Measurements from ENCODE around the gene ARCN1. TPM values are rescaled to one million over a fixed set of nuclear protein-coding genes. Genes with fewer than 3 reads are reported as not detected.

Gene ARCN1
- total and polyA plus RNA-seq, 9 of the 15 experiments (the other 6 are each of a cell fraction or from before 2014, with no cell fraction given), result 30.0 to 224 (median 76.4) TPM

GRCh38 chr11:118572061-118572980 is at the start of gene ARCN1 (continued):
- TF ChIP-seq ELF4 (CRISPR knock-in tag; IDR thresholded peaks at IDR 0.05) (no peak), ZNF512 (tag; IDR thresholded peaks at IDR 0.05) (no peak), POLR2G (IDR thresholded peaks at IDR 0.05; ENCODE audit: low read depth, low read length) (peak; percentile 94), ZNF280B (CRISPR knock-in tag; IDR thresholded peaks at IDR 0.05) (no peak), CC2D1A (IDR thresholded peaks at IDR 0.05) (no peak), RBM17 (IDR thresholded peaks at IDR 0.05; ENCODE audit: borderline replicate concordance, low read depth, low read length) (no peak), HMGN3 (IDR thresholded peaks at IDR 0.05; ENCODE audit: borderline replicate concordance, extremely low read depth, insufficient read length, low read depth, low read length) (no peak), GABPB2 (CRISPR knock-in tag; conservative IDR thresholded peaks at IDR 0.05) (no peak), ZNF717 (CRISPR knock-in tag; IDR thresholded peaks at IDR 0.05) (no peak), GTF2F1 (IDR thresholded peaks at IDR 0.05; ENCODE audit: low read depth, low read length) (no peak), ZNF76 (CRISPR knock-in tag; IDR thresholded peaks at IDR 0.05; ENCODE audit: borderline replicate concordance) (no peak), NEUROD1 (IDR thresholded peaks at IDR 0.05; ENCODE audit: borderline replicate concordance, low read depth, low read length, partially characterized antibody) (peak; percentile 40), PHB2 (IDR thresholded peaks at IDR 0.05; ENCODE audit: low read depth) (no peak), RAD21 (CRISPR knock-in tag; conservative IDR thresholded peaks at IDR 0.05 in 1 of 2, IDR thresholded peaks at IDR 0.05 in 1 of 2) (no peak), FOXK2 (conservative IDR thresholded peaks at IDR 0.05 in 1 of 2, IDR thresholded peaks at IDR 0.05 in 1 of 2; ENCODE audit: low read depth in 2 of 2) (no peak), SRSF1 (IDR thresholded peaks at IDR 0.05; ENCODE audit: low read depth, low read length) (no peak), HNRNPK (IDR thresholded peaks at IDR 0.05; ENCODE audit: low read depth, low read length, poor library complexity, severe bottlenecking) (no peak), DACH1 (IDR thresholded peaks at IDR 0.05; ENCODE audit: partially characterized antibody) (peak; percentile 13), HLTF (IDR thresholded peaks at IDR 0.05) (peak; percentile 51; the same call in 1 of the 2 replicates), DDX20 (tag; IDR thresholded peaks at IDR 0.05; ENCODE audit: low read depth) (no peak), ZNF707 (CRISPR knock-in tag; conservative IDR thresholded peaks at IDR 0.05) (no peak), SMC3 (conservative IDR thresholded peaks at IDR 0.05; ENCODE audit: insufficient read depth, low read depth, low read length) (no peak), ATF6 (CRISPR knock-in tag; IDR thresholded peaks at IDR 0.05) (no peak)

Measured in K562 (cell line).